ENCODE results near the gene SSC5D.

The SSC5D gene

DNA sequence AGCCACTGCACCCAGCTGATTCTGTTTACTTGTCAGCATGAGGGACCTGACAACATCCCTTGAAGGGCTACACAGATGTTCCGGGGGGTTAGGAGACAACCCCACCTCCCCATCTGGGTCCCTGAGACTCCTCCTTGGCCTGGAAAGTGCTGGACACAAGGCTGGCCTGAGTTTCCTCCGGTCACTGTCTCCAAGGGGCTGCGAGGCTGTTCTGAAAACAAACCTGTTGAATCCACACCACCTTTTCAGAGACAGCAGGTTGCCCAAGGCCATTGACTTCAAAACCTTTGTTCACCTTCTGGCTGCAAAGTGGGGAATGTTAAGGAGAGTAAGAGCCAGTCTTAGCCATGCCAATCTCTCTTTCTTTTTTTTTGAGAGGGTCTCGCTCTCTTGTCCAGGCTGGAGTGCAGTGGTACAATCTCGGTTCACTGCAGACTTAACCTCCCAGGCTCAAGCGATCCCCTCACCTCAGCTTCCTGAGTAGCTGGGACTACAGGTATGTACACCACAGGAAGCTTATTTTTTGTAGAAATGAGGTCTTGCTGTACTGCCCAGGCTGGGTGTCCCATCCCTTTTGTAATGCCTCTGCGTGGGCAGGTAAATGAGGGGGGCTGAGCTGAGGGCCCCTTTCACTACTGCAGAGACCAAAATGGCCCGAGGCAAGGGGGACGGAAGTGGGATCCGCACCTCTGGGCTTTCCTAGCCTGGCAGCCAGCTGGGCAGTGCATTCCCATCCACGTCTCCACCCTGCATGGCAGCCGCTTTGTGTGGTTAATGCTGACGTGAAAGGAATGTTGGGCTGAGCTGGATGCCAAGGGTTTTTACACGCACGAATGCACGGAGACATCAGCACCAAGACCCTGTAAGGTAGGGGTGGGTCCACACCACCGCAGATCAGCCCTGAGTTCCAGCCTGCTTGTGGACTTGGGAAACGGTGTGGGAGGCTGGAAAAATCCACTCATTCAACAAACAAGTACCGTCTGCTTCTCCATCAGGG, 13.7 kb upstream of the SSC5D start:
- no peak for DNase-seq

DNA sequence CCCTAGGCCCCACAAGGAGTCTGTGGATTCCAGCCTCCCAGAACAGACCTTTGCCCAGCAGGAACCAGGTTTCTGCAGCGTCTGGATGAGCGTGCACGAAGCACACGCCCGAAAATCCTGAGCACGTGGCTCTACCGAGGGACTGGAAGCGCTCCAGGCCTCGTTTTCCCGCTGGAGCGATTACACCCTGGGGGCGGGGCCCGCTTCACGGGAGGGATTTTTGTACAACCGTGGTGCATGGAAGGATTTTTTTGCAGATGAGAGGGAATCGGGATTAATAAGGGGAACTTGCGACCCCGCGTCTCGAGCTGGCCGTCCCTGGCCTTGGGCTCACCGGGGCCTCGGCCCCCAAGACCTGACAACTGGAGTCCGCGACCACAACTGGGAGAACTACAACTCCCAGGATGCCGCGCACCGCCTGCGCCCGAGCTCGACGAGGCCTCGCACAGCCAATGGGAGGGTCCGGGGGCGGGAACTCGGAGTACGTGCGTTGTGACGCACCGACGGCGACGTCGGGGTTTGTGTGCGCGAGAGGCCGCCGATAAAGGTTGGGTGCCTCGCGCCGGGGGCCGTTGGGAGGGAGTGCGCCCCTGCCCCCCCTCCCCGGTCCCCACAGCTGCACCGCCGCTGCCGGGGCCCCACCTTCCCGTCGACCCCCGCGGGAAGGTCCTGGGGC, 12.0 kb upstream of the SSC5D start, which contains the start of gene ZNF628:
ZNF628 (plus strand) TSS at position 518 of the 676 bp plus-strand sequence. CDS start 3,294 bp downstream, outside the sequence.
- DNase-seq: peak; percentile 98

DNA sequence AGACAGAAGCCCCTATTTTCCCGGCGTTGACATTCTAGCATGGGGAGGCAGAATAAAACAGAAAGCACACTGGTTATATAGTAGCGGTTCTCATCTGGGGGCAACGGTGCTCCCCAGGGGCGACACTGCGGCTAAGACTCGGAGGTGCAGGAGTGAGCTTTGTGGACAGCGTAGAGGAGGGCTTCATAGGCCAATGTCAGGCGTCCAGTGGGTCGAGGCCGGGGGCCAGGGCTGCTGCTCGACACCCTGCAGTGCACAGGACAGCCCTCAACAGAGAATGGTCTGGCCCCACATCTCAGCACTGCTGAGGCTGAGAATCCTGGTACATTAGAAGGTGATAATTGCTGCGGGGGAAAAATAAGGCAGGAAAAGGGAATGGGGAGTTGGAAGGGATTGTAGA, 10.3 kb upstream of the SSC5D start:
- DNase-seq: no peak

DNA sequence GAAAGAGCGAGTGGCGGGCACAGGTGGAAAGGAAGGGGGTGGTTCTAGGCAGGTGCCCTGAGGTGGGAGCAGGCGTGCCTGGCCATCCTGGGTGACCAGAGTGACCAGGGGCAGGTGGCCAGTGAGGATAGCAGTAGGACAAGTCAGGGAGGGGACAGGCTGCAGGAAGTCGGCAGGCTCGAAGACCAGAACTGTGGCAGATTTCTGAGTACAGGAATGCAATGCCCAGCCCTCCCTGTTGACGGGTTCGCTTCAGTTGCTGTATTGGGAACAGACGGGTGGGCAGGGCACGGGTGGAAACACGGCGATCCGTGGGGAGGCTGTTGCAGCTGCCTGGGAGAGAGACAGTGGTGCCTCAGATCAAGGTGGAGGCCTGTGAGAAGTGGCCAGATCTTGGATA, 9.9 kb upstream of the SSC5D start:
- DNase-seq: no peak

DNA sequence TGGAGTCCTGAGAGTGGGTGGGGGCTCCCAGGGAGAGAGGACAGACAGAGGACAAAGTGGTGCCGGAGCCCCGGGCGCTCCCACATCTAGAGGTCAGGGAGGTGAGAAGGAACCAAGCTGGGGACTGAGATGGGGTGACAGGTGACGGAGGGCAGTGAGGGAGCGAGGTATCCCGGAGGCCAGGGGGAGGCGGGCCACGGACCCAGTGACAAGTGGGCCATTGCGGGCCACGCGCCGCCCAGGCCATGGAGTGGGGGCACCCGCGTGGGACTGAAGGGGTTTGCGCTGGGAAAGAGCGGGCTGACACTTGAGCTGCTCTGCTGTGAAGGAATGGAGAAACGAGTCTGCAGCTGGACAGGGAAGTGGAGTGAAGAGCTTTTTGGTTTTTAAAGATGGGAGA, 9.2 kb upstream of the SSC5D start:
- DNase-seq: no peak

GRCh38 chr19:55479451-55480230, 8.6 kb upstream of the SSC5D start:
- DNase-seq: no peak

GRCh38 chr19:55481148-55481793, 7.0 kb upstream of the SSC5D start:
- DNase-seq: no peak

- no peak for DNase-seq
Observed at GRCh38 chr19:55481794-55482155, 6.5 kb upstream of the SSC5D start.

GRCh38 chr19:55482156-55482961, 5.9 kb upstream of the SSC5D start:
- no peak for DNase-seq

GRCh38 chr19:55482967-55483705, 5.1 kb upstream of the SSC5D start:
- no peak for DNase-seq

DNA sequence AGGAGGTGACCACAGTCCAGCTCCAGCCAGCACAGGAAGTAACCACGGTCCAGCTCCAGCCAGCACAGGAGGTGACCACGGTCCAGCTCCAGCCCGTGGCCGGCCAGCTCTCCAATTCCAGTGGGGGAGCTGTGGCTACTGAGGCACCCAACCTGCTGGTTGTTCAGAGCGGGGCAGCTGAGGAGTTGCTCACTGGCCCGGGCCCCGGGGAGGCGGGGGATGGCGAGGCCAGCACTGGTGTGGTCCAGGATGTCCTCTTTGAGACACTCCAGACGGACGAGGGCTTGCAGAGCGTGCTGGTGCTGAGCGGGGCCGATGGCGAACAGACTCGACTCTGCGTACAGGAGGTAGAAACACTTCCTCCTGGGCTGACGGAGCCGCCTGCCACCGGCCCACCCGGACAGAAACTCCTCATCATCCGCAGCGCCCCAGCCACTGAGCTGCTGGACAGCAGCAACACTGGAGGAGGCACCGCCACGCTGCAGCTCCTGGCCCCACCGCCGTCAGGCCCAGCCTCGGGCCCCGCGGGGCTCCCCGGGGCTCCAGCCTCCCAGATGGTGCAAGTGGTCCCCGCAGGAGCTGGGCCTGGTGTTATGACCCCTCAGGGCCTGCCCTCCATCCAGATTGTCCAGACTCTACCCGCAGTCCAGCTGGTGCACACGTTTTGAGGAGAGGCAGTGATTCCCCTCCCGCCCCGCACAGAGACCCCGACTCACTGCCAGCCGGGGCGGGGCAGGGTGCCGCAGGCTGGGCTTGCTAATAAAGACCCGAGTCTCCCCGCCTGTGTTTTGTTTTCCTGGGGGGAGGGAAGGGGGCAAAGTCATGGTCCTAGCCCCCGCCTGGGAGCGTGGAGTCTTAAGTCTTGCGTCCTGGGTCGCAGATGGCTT, 4.3 kb upstream of the SSC5D start:
- no peak for DNase-seq

- DNase-seq: peak; percentile 56
Observed at GRCh38 chr19:55484593-55485438, 3.4 kb upstream of the SSC5D start, which contains the start of gene NAT14. NAT14 (plus strand) TSS chr19:55485188; CDS start chr19:55485709, 521 bp downstream.

DNA sequence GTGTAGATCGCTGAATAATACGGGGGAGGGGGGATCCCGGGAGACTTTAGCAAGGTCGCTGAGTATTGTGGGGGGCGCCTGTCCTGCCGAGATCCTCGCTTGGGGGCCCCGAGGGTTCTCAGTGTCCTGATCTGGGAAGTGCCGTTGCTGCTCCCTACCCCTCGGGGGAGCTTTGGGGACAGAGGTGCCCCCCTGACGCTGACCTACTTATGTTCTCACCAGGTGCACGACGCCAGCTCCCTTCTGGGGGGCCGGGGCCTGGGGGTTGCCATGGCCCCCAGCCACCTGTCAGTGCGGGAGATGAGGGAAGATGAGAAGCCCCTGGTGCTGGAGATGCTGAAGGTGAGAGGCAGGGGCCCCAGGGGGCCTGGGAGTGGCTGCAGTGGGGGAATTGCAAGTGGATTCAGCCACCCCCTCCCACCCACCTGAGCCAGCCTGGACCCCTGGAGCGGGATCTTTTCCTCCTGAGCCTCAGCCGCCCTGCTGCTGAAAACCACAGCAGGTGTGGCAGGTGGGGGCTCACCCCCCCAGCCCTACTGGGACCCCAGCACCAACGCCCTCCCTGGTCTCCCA, 2.7 kb upstream of the SSC5D start:
- no peak for DNase-seq

- no peak for DNase-seq
Observed at GRCh38 chr19:55486043-55486970, 1.9 kb upstream of the SSC5D start.

- DNase-seq: peak; percentile 63
Observed at GRCh38 chr19:55486971-55487923, 989 bp upstream of the SSC5D start.
